TTC549 (cell line): ENCODE measurements around the gene LRSAM1.

ENCODE experiments used
- FAIRE-seq: peaks from 2 replicates; lab custom pipeline; 2012; peaks lifted over from hg19 to GRCh38; lab: Jason Lieb, UNC

Gene LRSAM1

DNA sequence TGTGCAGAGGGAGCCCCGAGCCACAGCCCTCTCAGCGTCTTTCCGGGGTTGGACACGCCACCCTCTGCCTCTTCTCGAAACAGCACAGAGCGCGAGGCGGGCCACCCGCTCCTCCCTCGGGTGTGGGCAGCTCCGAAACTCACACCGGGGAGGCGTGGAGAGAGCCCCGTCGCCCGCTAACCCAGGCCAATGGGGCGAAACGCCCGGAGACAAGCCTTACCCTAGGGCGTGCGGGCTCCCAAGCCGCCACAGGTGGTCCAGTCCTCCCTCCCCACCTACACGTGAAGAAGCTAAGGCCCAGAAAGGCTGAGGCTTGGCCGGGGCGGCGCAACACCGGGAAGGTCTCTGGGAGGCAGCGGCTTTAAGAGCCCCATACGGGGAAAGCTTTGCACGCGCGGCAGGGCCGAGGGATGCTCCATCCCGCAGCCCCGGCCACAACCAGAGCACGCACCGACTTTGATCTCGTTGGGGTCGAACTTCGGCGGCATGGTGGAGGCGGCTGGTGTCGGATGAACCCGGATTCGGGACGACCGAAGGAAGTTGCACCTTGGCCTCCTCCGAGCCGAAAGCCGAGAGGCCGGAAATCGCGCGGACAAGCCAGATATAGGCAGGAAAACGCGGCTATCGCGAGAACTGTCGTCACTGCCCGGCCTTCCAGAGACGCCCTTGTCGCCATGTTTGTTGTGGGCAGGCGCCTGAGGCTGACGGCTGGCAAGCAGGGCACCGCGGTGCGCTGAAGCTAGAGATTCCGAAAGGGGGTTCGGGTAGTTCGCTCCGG is at the start of gene LRSAM1, which contains the start of gene RPL12:
Gene LRSAM1 (plus strand): TSS at position 681 of the 778 bp plus-strand sequence. CDS start 3,018 bp downstream, outside the sequence.
Gene RPL12 (minus strand): TSS at position 577 of the 778 bp plus-strand sequence. CDS start 89 bp downstream, at position 488.
- FAIRE-seq: no peak

DNA sequence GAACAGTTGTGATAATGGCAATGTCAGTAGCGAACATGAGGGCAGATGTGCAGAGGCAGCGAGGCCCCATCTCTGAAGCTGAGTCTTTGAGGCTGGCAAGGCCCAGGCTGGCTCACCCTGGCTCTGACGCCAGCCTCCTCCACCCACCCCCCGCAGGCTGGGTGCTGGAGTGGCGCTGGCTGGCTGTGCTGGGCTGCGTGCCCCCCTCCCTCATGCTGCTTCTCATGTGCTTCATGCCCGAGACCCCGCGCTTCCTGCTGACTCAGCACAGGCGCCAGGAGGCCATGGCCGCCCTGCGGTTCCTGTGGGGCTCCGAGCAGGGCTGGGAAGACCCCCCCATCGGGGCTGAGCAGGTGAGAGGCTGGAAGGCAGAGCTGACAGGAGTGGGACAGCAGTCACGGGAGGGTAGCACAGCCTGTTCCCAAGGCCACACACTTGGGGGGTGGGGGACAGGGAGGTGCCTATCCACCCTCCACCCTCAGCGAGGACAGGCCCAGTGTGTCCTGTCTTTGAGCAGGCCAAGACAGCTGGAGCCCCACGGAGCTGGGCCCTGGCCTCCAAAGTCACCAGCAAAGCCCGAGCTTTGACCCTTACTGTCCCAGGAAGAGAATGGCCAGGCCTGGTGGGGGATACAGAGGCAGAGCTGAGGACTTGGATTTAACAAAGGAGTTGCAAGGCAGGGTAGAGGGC is 48.8 kb upstream of the LRSAM1 start:
- no peak for FAIRE-seq

DNA sequence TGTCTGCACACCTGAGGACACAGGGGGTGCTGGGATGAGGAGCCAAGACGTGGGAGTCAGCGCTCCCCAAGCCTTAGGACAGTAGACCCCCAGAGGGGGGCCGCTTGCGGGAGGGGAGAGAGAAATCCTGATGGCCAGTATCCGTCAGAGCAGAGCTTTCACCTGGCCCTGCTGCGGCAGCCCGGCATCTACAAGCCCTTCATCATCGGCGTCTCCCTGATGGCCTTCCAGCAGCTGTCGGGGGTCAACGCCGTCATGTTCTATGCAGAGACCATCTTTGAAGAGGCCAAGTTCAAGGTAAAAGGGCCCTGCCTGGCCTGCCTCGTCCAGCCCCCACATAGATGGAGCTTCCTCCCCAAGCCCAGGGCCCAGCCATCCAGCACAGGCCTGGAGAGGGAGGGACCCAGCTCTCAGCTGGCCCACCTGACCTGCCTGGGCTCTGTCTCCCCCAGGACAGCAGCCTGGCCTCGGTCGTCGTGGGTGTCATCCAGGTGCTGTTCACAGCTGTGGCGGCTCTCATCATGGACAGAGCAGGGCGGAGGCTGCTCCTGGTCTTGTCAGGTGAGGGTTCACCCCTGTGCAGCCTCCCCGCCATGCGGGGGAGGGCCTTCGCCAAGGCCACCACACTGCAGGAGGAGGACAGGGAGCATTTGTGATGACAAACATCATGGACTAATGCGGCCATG is 47.7 kb upstream of the LRSAM1 start:
- FAIRE-seq: no peak

DNA sequence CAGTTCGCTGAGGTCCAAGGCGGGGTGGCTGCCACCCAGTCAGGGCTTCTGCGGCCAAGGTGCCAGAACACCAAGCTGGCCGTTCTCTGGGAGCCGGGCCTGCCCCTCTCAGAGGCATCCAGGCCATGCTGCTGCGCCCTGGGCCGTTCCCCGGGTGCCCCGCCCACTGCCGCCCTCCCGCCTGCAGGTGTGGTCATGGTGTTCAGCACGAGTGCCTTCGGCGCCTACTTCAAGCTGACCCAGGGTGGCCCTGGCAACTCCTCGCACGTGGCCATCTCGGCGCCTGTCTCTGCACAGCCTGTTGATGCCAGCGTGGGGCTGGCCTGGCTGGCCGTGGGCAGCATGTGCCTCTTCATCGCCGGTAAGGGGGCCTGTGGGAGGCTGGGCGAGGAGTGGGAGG is 46.7 kb upstream of the LRSAM1 start:
- FAIRE-seq: no peak

DNA sequence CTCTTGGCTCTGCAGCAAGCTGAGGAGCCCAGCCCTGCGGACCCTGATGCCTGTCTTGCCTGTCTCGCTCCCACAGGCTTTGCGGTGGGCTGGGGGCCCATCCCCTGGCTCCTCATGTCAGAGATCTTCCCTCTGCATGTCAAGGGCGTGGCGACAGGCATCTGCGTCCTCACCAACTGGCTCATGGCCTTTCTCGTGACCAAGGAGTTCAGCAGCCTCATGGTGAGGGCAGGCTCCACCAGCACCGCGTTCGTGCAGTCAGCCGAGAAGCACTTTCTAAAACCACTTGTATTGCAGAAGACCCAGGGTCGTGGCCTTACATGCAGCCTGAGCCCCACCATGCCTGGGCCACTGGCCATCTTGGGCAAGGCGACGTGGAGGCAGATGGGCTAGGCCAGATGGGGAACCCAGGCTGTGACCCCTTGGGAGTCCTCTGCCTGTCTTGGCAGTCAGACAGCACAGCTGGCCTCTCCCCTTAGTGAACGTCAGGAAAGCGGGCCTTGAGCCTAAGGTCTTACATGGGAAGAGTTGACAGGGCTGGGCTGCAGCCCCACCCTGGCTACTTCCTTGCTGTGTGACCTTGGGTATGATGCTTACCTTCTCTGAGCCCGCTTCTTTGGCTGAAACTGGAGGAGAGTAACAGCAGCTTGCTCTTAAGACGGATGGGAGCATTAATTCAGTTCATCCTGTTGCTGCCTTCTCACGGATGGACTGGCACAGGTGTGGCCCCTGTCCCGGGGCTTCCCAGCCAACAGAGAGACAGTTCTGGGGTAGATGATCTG is 45.8 kb upstream of the LRSAM1 start:
- no peak for FAIRE-seq

DNA sequence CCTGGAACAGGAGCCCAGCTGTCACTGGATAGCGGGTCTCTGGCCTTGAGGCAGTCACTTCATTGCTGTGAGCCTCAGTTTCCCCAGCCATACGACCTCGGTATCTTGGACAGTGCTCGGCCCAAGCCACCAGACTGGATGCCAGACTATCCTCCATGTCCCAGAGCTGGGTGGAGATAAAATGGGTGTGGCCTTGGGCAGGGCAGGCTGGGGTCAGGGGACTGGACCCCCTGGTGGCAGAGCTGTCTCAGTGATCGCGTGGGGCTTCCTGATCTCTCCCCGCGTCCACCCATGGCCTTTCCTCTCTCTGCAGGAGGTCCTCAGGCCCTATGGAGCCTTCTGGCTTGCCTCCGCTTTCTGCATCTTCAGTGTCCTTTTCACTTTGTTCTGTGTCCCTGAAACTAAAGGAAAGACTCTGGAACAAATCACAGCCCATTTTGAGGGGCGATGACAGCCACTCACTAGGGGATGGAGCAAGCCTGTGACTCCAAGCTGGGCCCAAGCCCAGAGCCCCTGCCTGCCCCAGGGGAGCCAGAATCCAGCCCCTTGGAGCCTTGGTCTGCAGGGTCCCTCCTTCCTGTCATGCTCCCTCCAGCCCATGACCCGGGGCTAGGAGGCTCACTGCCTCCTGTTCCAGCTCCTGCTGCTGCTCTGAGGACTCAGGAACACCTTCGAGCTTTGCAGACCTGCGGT is 44.4 kb upstream of the LRSAM1 start:
- no peak for FAIRE-seq

DNA sequence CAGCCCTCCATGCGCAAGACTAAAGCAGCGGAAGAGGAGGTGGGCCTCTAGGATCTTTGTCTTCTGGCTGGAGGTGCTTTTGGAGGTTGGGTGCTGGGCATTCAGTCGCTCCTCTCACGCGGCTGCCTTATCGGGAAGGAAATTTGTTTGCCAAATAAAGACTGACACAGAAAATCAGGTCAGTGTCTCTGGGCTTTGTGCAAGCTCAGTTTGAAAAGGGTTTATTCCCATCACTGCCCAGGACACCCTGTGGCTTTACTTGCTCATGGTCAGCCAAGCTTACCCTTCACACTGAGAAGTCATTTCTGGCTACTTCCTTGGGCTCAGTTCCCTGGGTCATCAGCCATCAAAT is 43.8 kb upstream of the LRSAM1 start:
- FAIRE-seq: no peak

DNA sequence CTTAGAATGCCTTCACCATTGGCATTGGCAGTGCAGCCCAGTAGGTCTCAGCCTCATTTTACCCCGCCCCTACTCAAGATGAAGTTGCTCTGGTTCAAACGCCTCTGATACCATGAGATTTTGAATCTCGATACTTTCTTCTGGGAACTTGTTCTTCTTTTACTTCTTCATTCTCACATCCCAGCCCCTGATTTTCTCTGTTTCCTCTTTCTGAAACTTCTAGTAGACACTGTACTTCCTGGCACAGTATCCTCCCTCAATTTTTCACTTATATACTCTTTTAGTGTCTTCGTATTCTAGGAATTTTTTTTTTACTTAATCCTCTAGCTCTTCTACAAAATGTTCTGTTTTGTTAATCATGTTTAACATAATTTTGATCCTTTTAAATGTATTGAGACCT is 40.2 kb upstream of the LRSAM1 start:
- no peak for FAIRE-seq

DNA sequence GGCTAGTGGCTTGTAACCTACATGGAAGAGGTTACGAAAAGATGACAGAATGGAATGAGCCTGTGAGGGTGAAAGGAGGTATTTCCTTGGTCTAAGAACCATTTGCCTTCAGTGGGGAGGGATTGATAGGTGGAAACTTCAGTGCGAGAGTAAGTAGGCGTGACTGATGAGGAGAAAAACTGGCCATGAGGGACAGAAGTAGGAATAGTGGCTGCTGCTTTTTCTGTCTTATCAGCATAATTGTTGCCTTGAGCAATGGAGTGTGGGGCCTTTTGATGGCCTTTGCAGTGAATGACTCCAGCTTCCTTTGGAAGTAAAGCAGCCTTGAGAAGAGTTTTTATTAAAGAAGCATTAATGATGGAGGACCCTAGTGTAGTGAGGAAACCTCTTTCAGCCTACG is 36.2 kb upstream of the LRSAM1 start:
- no peak for FAIRE-seq

DNA sequence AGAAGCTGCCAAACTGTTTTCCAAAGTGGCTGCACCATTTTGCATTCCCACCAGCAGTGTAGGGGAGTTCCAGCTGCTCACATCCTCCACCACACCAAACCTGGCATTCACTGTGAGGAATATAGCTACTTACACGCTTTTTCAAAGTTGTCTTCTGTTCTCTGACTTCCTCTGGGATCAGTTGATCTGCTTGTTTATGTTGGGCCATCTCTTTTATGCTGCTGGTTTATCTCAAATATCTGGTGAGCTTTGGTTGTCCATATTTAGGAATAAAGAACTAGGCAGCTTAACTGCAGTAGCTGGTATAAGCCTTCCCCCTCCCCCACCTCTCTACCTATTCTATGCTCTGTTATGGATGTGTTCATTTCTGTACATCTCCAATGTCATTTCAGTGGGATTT is 35.7 kb upstream of the LRSAM1 start:
- FAIRE-seq: no peak

DNA sequence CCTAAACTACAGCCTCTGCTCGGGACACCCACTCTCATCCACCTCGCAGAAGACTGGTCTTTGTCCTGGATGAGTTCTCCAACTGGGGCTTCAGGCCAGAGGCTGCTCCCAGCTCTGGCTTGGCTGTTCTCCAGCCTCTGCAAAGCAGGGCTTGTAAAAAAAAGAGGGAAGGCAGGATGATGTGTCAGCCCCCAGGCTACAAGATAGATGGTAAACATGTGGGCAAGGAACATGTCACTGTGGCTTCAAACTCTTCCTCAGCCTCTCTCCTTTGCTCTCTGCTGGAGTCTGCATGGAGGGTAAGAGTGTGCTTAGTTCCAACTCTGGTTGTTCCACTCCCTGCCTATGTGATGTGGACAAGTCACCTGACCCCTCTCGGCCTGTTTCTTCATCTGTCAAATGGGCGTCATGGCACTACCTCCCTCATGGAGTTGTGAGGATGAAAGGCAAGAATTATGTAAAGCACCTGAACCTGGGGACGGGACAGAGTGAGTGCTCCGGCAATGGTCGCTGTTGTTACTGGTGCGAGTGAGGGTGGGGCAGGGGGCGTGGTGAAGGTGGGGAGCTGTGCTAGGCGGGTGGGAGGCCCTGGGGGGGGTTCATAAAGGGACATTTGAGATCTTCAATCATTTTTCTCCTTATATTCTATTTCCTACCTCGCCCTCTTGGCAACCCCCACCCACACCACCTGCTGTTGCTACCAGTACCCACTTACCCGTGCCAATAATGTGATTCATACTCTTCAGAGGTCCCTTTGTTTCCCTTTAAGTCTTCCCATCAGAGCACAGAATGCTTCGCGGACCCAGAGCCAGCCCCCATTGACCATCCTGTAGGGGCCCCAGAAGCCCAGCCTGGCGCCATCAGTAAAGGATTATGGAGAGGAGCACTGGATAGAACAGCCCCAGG is 33.9 kb upstream of the LRSAM1 start:
- no peak for FAIRE-seq

DNA sequence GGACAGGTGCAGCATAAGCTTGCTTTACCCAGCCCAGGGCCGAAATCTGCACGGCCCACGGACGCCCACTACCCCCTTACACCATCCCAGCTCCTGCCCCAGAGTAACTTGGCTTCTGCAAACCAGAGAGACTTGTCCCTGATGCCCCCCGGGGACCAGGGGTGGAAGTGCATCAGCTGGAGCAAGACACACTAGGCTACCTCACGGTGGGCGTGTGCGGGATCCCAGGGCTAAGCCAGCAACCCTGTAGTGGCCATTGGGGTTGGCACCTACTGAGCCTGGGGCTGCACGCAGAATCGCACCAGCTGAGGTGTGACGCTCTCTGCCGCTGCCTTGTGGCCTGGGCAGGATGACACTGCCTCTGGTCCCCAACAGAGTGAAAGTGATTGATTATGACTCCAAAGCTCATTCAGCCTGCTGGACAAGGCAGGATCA is 33.3 kb upstream of the LRSAM1 start:
- FAIRE-seq: no peak

DNA sequence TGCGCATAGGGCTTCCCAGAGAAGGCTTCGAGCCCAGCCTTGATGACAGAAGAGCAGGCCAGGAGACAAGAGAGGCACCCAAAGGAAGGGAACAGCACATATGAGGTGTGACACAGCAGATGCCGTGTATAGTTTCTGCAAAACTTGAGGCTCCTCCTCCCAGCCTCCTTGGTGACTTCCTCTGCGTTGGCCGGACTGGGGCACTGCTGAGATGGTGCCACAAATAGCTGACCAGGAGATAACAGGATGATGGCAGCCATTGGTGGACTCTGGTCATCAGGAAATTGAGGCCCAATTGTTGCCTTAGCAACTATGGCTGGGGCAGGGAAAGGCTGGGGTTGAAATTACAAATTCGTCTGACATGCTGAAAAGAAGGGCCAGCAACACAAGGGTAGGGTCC is 32.0 kb upstream of the LRSAM1 start:
- no peak for FAIRE-seq

DNA sequence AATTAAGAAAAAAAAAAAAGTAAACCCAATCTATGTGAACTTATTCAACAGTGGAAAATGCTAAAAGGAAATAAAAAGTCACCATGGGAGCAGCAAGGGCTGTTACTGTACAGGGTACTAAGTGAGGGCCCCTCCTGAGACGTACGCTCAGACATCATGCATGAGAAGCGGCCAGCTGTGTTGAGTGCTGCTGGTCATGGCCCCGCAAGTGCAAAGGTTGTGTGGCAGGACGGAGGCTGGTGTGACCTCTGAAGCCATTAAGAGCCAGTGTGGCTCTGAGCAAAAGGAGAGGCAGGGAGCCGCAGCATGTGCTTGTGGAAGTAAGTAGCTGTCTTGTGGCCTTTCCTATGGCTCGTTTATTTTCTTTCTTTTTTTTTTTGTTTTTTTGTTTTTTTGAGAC is 30.3 kb upstream of the LRSAM1 start:
- FAIRE-seq: no peak

DNA sequence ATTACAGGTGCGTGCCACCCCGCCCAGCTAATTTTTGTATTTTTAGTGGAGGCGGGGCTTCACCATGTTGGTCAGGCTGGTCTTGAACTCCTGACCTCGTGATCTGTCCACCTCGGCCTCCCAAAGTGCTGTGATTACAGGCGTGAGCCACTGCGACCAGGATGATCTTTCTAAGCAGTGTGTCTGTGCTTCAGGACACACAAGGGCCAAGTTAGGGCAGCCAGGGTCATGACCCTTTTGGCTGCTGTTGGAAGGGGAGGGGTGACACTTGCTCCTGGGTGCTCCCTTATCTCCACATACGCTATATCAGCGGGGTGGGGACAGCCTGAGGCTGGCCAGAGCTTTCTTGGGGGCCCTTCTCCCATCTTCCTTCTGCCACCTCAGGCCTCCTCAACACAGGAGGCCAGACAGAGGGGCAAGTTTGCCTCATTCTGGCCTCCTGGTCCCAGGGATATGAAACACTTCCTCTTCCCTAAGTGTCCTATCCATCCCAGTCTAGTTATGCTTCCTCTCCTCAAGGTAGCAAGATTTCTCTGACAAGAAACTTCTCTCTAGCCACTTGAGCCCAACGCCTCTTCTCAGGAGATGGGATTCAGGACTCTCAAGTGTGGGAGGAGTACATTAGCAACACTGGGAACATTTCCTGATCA is 29.1 kb upstream of the LRSAM1 start:
- no peak for FAIRE-seq

DNA sequence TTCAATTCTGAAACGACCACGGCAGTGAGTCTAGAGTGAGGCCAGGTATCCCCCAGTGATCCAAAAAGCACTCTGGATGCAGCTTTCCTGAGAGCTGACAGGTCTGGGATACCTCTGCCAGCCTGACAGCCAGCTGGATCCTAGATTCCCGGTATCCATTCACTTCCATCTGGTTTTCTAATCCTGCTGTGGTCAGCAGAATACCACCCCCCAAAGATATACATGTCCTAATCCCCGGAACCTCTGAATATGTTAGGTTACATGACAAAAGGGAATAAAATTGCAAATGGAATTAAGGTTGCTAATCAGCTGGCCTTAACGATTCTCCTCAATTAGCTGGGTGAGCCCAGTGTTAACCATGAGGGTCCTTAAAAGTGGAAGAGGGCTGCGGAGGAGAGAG is 28.5 kb upstream of the LRSAM1 start:
- FAIRE-seq: no peak

DNA sequence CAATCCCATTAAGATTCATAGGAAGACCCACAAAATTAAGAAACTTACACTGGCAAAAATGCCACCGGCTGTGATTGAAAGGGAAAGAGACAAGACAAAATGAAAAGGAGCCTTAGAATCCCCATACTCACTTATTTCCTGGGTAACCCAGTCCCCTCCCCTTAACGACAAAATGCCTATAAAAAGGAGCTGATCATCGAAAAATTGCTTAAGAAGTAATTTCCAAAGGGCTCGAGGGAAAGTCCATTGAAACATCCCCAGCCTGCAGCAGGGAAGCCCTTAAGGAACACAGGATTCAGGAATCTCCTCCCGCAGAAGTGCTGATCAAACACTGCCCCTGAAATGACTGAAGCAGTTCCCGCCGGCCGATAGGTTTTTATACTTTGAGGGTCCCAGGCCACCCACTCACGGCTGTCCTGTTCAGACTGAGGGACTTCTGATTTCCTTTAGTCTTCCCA is 27.8 kb upstream of the LRSAM1 start:
- no peak for FAIRE-seq

DNA sequence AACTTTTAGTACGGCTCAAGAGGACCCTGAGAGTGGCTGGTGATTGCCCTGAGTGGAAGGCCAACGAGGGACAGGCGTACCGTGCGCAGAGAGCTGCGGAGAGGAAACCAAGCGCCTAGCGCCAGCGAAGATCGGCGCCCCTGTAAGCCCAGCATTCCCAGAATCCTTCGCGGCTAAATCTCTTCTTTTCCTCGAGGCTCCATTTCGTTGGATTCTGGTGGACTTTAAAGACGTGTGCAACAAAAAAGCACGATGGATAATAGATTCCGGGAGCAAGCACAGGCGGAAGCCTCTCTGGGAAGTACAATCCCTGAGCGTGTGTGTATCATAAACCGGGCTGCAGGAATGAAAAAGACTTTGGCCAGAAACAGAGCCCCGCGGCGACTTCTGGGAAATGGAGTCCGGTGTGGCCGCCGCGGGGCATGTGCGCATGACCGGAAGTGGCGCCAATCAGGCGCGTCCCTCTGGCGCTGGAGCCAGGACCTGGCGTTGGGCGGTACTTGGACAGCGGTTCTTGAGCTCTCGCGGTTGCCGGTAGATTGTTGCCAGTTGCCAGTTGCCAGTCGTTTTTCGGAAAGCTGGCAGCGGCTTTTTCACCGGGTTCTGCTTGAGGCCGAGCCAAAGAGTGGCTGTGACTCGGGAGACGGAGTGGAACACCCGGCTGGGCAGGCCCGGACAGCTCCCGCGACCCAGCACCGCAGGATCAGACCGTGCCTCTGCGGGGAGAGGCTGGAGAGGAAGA is 27.2 kb upstream of the LRSAM1 start, which contains the start of gene ZNF79:
Gene ZNF79 (plus strand): TSS at position 449 of the 742 bp plus-strand sequence. CDS start 406 bp downstream, outside the sequence.
- FAIRE-seq: no peak

DNA sequence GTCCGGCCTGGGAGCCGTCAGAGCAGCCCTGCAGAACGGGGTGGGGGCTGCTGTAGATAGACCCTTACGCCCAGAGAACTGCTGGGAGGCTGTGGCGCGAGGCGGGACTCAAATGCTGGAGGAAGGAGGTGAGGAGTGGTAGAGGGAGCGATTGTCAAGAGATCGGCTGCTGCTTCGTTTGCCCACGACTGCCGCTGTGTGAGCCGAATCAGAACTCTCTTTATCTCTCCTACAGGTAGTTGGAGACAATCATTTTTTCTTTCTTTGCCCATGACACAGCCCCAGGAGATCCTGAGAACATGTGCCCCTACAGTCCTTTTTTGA is 26.7 kb upstream of the LRSAM1 start:
- no peak for FAIRE-seq
